Heart right ventricle (tissue), 16 donors: ENCODE results near the gene UGT1A7. TPM values are rescaled to one million over a fixed set of nuclear protein-coding genes. Genes with fewer than 3 reads are reported as not detected.

Experiments used
- ATAC-seq, 8 donors: fragments of 200-7000 bp; cut with Tn5 transposase; one replicate each; pipeline ENCODE4 v1.9.1; 2020; ENCODE audit warnings: mild to moderate bottlenecking in 8 of 8, moderate library complexity in 8 of 8, moderate number of reproducible peaks in 1 of 8
- DNase-seq, 2 donors: peaks; one replicate each; pipeline ENCODE4 v3.0.0-alpha.2; 2020
- H3K27ac ChIP-seq, 10 donors: fragments of 200-600 bp; sonication (generic) in 2 of 10; one replicate each; pipeline versions ENCODE4 v1.5.0 to v1.8.0; 2020 to 2022; ENCODE audit warnings: mild to moderate bottlenecking in 3 of 10
- H3K27me3 ChIP-seq, 7 donors: fragments of 200-600 bp; one replicate each; pipeline ENCODE4 v1.8.0; 2021 to 2022; ENCODE audit warnings: mild to moderate bottlenecking in 2 of 7
- H3K36me3 ChIP-seq, 9 donors: fragments of 200-600 bp; sonication (generic) in 1 of 9; one replicate each; pipeline versions ENCODE4 v1.5.0 to v1.8.0; 2020 to 2022; ENCODE audit warnings: mild to moderate bottlenecking in 2 of 9
- H3K4me1 ChIP-seq, 9 donors: fragments of 200-600 bp; sonication (generic) in 1 of 9; one replicate each; pipeline versions ENCODE4 v1.5.0 to v1.8.0; 2020 to 2022; ENCODE audit warnings: mild to moderate bottlenecking in 4 of 9
- H3K4me3 ChIP-seq, 10 donors: fragments of 200-600 bp; sonication (generic) in 2 of 10; one replicate each; pipeline versions ENCODE4 v1.5.0 to v1.8.0; 2020 to 2022; ENCODE audit warnings: mild to moderate bottlenecking in 7 of 10, moderate library complexity in 2 of 10
- H3K9me3 ChIP-seq, 11 donors: fragments of 200-600 bp in 10 of 11; sonication (generic) in 2 of 11; one replicate each; pipeline versions ENCODE4 v1.5.0 to v1.8.0; 2013 to 2022; ENCODE audit warnings: mild to moderate bottlenecking in 2 of 11, control low read depth in 1 of 11, moderate library complexity in 1 of 11
- WGBS, 2 donors: extraction: QIAGEN DNeasy Blood & Tissue Kit; methylation state at CpG; one replicate each; pipeline ENCODE4 v1.1.7; 2013; ENCODE audit warnings: inconsistent platforms in 1 of 2; 5-methylcytosine and 5-hydroxymethylcytosine counted together
- intact Hi-C, 10 donors: fragments of 100-400 bp; cut with DNase I; formaldehyde crosslinking; loops; one replicate each; pipeline versions ENCODE4 v1.11.1 to v1.14.2; 2022
- polyA plus RNA-seq, 2 donors: library from polyadenylated mRNA; stranded (reverse); fragments of 200-250 nt; gene quantifications; one replicate each; pipeline ENCODE4 v1.2.3, GENCODE V29; 2013
- total RNA-seq, 10 donors: library from RNA; stranded (reverse); fragmentation: NEBNext Ultra II Directional in 3 of 10; extraction: Animal tissue kit (Norgen Biotek cat#: 25700) in 3 of 10; gene quantifications; one replicate each; pipeline versions ENCODE4 v1.2.1 to v1.2.4, GENCODE V29; 2021 to 2023
- TF ChIP-seq, protein P1 (sequence below), 9 donors: fragments of 200-600 bp; sonication (generic) in 2 of 9; IDR thresholded peaks; one replicate each; pipeline versions ENCODE4 v1.5.0 to v1.8.0; 2021 to 2022; ENCODE audit warnings: antibody characterized with exemption in 9 of 9, mild to moderate bottlenecking in 5 of 9, moderate library complexity in 1 of 9
- donor health status: Arrhythmogenic right ventricular cardiomyopathy.
- donor health status: ischemic (EF 13 %, LVEDD 7.1; RV severe dilation, severe dysfunction).
- donor health status: healthy with polysubstance abuse.
- donor health status: DM: no; HTN: yes; CAD: no.
- donor health status: DM: no; HTN: no; CAD: no.
- donor health status: ischemic (EF 25% LVEDD 6.9; RV normal size, moderate dysfunction).
- donor health status: ischemic (EF 25% LVEDD 5.7; RV mildly dilated, moderate dysfunction).
- donor health status: healthy.
- donor health status: DM: yes; HTN: yes; CAD: no.
- donor health status: Ischemic cardiomyopathy.
- donor health status: ischemic (EF 35%, LVEDD 5.7; RV mildly dilated, moderate dysfunction).
- donor health status: nonischemic (EF 11% LVEDD 7.7; RV severe dilation, severe dysfunction).
- donor health status: DM: yes; HTN: yes; CAD: no.
- donor health status: PGD.
- donor health status: ischemic (EF 29% LVEDD 5.4; RV normal size, mild dysfunction).
- donor health status: nonischemic (EF 23%, LVEDD 6.1; RV moderate dilation, normal function).

Gene UGT1A7
- total and polyA plus RNA-seq, 12 donors = 0.01 TPM; not detected in 11

DNA sequence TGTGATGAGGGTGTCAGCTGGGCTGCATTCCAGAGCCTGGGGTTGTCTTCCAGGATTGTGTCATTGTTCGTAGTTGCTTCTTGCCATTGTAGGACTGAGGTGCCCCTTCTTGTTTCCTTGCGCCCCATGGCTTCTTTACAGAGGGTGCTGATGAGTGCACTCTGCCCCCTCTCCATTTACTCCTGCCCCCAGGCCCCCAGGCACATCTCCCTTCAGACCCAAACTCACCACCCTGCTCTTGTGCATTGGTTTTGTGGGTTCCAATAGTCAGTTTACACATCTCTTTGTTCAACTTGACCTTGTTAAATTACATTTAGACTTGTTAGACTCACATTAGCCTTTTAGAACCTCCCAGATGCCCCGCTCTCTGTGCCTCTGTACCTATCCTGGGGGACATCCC lies 139.5 kb downstream of the UGT1A7 start:
- WGBS, 2 donors = 86 to 90% methylated on average over 3 of the region's 3 CpGs
- Histone ChIP-seq H3K27ac (no peak overlapping the region), H3K27me3 (peaks cover 0 to 25% (median 0%) of the 10 kb centered on the region in 7 donors), H3K36me3 (no peaks in the 10 kb centered on the region), H3K9me3 (peaks cover 0 to 7% (median 0%) of the 10 kb centered on the region in 11 donors), H3K4me3 (no peak overlapping the region), H3K4me1 (no peaks in the 10 kb centered on the region)
- intact Hi-C loops = no loop called here
- ATAC-seq = no peak
- no peak for DNase-seq
- TF ChIP-seq, protein P1, sequence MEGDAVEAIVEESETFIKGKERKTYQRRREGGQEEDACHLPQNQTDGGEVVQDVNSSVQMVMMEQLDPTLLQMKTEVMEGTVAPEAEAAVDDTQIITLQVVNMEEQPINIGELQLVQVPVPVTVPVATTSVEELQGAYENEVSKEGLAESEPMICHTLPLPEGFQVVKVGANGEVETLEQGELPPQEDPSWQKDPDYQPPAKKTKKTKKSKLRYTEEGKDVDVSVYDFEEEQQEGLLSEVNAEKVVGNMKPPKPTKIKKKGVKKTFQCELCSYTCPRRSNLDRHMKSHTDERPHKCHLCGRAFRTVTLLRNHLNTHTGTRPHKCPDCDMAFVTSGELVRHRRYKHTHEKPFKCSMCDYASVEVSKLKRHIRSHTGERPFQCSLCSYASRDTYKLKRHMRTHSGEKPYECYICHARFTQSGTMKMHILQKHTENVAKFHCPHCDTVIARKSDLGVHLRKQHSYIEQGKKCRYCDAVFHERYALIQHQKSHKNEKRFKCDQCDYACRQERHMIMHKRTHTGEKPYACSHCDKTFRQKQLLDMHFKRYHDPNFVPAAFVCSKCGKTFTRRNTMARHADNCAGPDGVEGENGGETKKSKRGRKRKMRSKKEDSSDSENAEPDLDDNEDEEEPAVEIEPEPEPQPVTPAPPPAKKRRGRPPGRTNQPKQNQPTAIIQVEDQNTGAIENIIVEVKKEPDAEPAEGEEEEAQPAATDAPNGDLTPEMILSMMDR (IDR thresholded peaks at IDR 0.05) = no peak

GRCh38 chr2:233821709-233822100 lies 140.0 kb downstream of the UGT1A7 start:
- no peak for ATAC-seq
- TF ChIP-seq, protein P1 (IDR thresholded peaks at IDR 0.05) = no peak
- Histone ChIP-seq H3K4me1 (no peaks in the 10 kb centered on the region), H3K36me3 (no peaks in the 10 kb centered on the region), H3K4me3 (no peak overlapping the region), H3K9me3 (peaks cover 0 to 8% (median 0%) of the 10 kb centered on the region in 11 donors), H3K27me3 (peaks cover 0 to 23% (median 0%) of the 10 kb centered on the region in 7 donors), H3K27ac (no peak overlapping the region)
- intact Hi-C loops = no loop called here
- no peak for DNase-seq
- WGBS, 2 donors = 91 to 94% methylated on average over 8 of the region's 8 CpGs

DNA sequence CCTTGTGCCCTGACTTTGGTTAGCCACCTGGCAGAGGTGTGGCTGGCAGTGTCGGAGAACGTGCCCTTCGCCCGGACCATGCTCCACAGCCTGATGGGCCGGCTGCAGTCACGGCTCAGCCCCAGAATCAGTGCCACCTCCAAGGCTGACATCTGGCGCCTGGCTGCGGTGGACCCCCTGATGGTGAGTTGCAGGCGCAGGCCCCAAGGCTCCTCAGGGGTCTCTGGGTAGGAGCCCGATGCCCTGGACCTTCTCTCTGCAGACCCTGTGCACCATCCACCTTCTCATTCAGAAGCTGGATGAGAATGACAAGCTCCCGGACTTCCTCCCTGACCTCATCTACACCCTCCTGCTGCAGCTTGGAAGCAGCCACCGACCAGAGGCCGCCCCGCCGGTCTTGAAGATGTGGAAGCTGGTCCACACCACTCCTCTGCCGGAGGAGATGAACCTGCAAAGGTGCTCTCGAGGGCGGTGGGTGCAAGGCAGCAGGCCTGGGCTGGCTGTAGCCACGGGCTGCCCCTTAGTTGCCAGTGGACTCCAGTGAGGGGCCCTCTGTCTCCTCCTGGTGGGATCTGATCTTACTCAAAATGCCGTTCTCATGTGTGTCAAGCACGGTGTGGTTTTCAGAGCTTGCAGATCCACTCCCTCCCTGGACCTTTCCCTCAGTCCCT lies 140.5 kb downstream of the UGT1A7 start:
- no peak overlapping the region for H3K27ac ChIP-seq
- peaks cover 0 to 10% (median 0%) of the 10 kb centered on the region in 11 donors for H3K9me3 ChIP-seq
- TF ChIP-seq, protein P1 (IDR thresholded peaks at IDR 0.05) = no peak
- DNase-seq = no peak
- intact Hi-C loops = no loop called here
- no peak for ATAC-seq
- H3K36me3 ChIP-seq = no peaks in the 10 kb centered on the region
- no peaks in the 10 kb centered on the region for H3K4me1 ChIP-seq
- WGBS, 2 donors = 85 to 86% methylated on average over 21 of the region's 21 CpGs
- no peak overlapping the region for H3K4me3 ChIP-seq
- peaks cover 0 to 23% (median 0%) of the 10 kb centered on the region in 7 donors for H3K27me3 ChIP-seq

Other genes starting within 250 kb of the UGT1A7 start
- 10 to 100 TPM; 12.0 to 19.8 (median 16.1) TPM for gene USP40, start 115.1 kb upstream of the UGT1A7 start, total RNA-seq
- gene USP40, start 115.1 kb upstream of the UGT1A7 start, polyA plus RNA-seq = 10 to 100 TPM in 1 of 2 donors, 1 to 10 TPM in 1; 9.1 to 32.8 TPM
- gene UGT1A8, start 64.3 kb upstream of the UGT1A7 start, total RNA-seq = under 1 TPM in 1 of 10 donors, not detected in 9; 0.11 TPM
- gene UGT1A8, start 64.3 kb upstream of the UGT1A7 start, polyA plus RNA-seq = not detected
- not detected for gene UGT1A10, start 45.5 kb upstream of the UGT1A7 start, total RNA-seq
- not detected for gene UGT1A10, start 45.5 kb upstream of the UGT1A7 start, polyA plus RNA-seq
- not detected for gene UGT1A9, start 10.0 kb upstream of the UGT1A7 start, total RNA-seq
- not detected for gene UGT1A9, start 10.0 kb upstream of the UGT1A7 start, polyA plus RNA-seq
- not detected for gene UGT1A6, start 11.0 kb downstream of the UGT1A7 start, total RNA-seq
- not detected for gene UGT1A6, start 11.0 kb downstream of the UGT1A7 start, polyA plus RNA-seq
- gene UGT1A5, start 31.0 kb downstream of the UGT1A7 start, total RNA-seq = not detected
- gene UGT1A5, start 31.0 kb downstream of the UGT1A7 start, polyA plus RNA-seq = not detected
- not detected for gene UGT1A4, start 36.8 kb downstream of the UGT1A7 start, total RNA-seq
- not detected for gene UGT1A4, start 36.8 kb downstream of the UGT1A7 start, polyA plus RNA-seq
- gene UGT1A3, start 47.1 kb downstream of the UGT1A7 start, total RNA-seq = not detected
- gene UGT1A3, start 47.1 kb downstream of the UGT1A7 start, polyA plus RNA-seq = not detected
- gene UGT1A1, start 78.4 kb downstream of the UGT1A7 start, total RNA-seq = not detected
- not detected for gene UGT1A1, start 78.4 kb downstream of the UGT1A7 start, polyA plus RNA-seq
- not detected for gene MROH2A, start 96.4 kb downstream of the UGT1A7 start, total RNA-seq
- gene MROH2A, start 96.4 kb downstream of the UGT1A7 start, polyA plus RNA-seq = not detected
- gene HJURP, start 172.6 kb downstream of the UGT1A7 start, total RNA-seq = 1 to 10 TPM in 2 of 10 donors, under 1 TPM in 4, not detected in 4; 0.24 to 2.9 (median 0.45) TPM
- under 1 TPM; 0.22 to 0.28 TPM for gene HJURP, start 172.6 kb downstream of the UGT1A7 start, polyA plus RNA-seq
- gene TRPM8, start 235.5 kb downstream of the UGT1A7 start, total RNA-seq = not detected
- gene TRPM8, start 235.5 kb downstream of the UGT1A7 start, polyA plus RNA-seq = not detected